Measurements from ENCODE around the gene PDZD8. TPM values are rescaled to one million over a fixed set of nuclear protein-coding genes. Genes with fewer than 3 reads are reported as not detected.

The PDZD8 gene
- total RNA-seq, 1 experiment from 2014 or later: 15.2 TPM

- no peak overlapping the region for H3K4me3 ChIP-seq (ENCODE audit: insufficient read depth, low read depth, low read length)
- no peaks in the 10 kb centered on the region for H3K36me3 ChIP-seq (replicated peaks; ENCODE audit: control insufficient read depth, insufficient read depth, low read length)
- no peak for DNase-seq
- H3K27me3 ChIP-seq (ENCODE audit: control insufficient read depth, insufficient read depth, low read length): no peaks in the 10 kb centered on the region
These were observed 8.5 kb downstream of the PDZD8 start for GRCh38 chr10:117366741-117367140.

GRCh38 chr10:117365612-117366011, 9.6 kb downstream of the PDZD8 start:
- H3K36me3 ChIP-seq (replicated peaks; ENCODE audit: control insufficient read depth, insufficient read depth, low read length): no peaks in the 10 kb centered on the region
- no peaks in the 10 kb centered on the region for H3K27me3 ChIP-seq (ENCODE audit: control insufficient read depth, insufficient read depth, low read length)
- H3K4me3 ChIP-seq (ENCODE audit: insufficient read depth, low read depth, low read length): no peak overlapping the region
- no peak for DNase-seq

- Histone ChIP-seq H3K4me3 (ENCODE audit: insufficient read depth, low read depth, low read length) (no peak overlapping the region), H3K27me3 (ENCODE audit: control insufficient read depth, insufficient read depth, low read length) (no peaks in the 10 kb centered on the region), H3K36me3 (replicated peaks; ENCODE audit: control insufficient read depth, insufficient read depth, low read length) (no peaks in the 10 kb centered on the region)
- DNase-seq: no peak
These were observed 10.9 kb downstream of the PDZD8 start for GRCh38 chr10:117364110-117364960.

GRCh38 chr10:117363028-117363427, 12.2 kb downstream of the PDZD8 start:
- Histone ChIP-seq H3K4me3 (ENCODE audit: insufficient read depth, low read depth, low read length) (no peak overlapping the region), H3K27me3 (ENCODE audit: control insufficient read depth, insufficient read depth, low read length) (no peaks in the 10 kb centered on the region), H3K36me3 (replicated peaks; ENCODE audit: control insufficient read depth, insufficient read depth, low read length) (no peaks in the 10 kb centered on the region)
- DNase-seq: no peak

GRCh38 chr10:117362313-117362712, 12.9 kb downstream of the PDZD8 start:
- Histone ChIP-seq H3K36me3 (replicated peaks; ENCODE audit: control insufficient read depth, insufficient read depth, low read length) (no peaks in the 10 kb centered on the region), H3K4me3 (ENCODE audit: insufficient read depth, low read depth, low read length) (no peak overlapping the region), H3K27me3 (ENCODE audit: control insufficient read depth, insufficient read depth, low read length) (no peaks in the 10 kb centered on the region)
- DNase-seq: no peak

GRCh38 chr10:117360994-117361667, 14.1 kb downstream of the PDZD8 start:
- DNase-seq: no peak
- no peaks in the 10 kb centered on the region for H3K27me3 ChIP-seq (ENCODE audit: control insufficient read depth, insufficient read depth, low read length)
- no peak overlapping the region for H3K4me3 ChIP-seq (ENCODE audit: insufficient read depth, low read depth, low read length)
- no peaks in the 10 kb centered on the region for H3K36me3 ChIP-seq (replicated peaks; ENCODE audit: control insufficient read depth, insufficient read depth, low read length)

- Histone ChIP-seq H3K4me3 (ENCODE audit: insufficient read depth, low read depth, low read length) (no peak overlapping the region), H3K36me3 (replicated peaks; ENCODE audit: control insufficient read depth, insufficient read depth, low read length) (no peaks in the 10 kb centered on the region), H3K27me3 (ENCODE audit: control insufficient read depth, insufficient read depth, low read length) (no peaks in the 10 kb centered on the region)
- no peak for DNase-seq
These were observed 15.2 kb downstream of the PDZD8 start for GRCh38 chr10:117360016-117360415.

GRCh38 chr10:117355072-117355471, 20.2 kb downstream of the PDZD8 start:
- no peaks in the 10 kb centered on the region for H3K36me3 ChIP-seq (replicated peaks; ENCODE audit: control insufficient read depth, insufficient read depth, low read length)
- DNase-seq: no peak
- H3K4me3 ChIP-seq (ENCODE audit: insufficient read depth, low read depth, low read length): no peak overlapping the region
- H3K27me3 ChIP-seq (ENCODE audit: control insufficient read depth, insufficient read depth, low read length): no peaks in the 10 kb centered on the region

GRCh38 chr10:117353684-117354083, 21.6 kb downstream of the PDZD8 start:
- H3K27me3 ChIP-seq (ENCODE audit: control insufficient read depth, insufficient read depth, low read length): no peaks in the 10 kb centered on the region
- no peak overlapping the region for H3K4me3 ChIP-seq (ENCODE audit: insufficient read depth, low read depth, low read length)
- no peak for DNase-seq
- H3K36me3 ChIP-seq (replicated peaks; ENCODE audit: control insufficient read depth, insufficient read depth, low read length): no peaks in the 10 kb centered on the region

GRCh38 chr10:117352724-117353123, 22.5 kb downstream of the PDZD8 start:
- no peak overlapping the region for H3K4me3 ChIP-seq (ENCODE audit: insufficient read depth, low read depth, low read length)
- no peaks in the 10 kb centered on the region for H3K36me3 ChIP-seq (replicated peaks; ENCODE audit: control insufficient read depth, insufficient read depth, low read length)
- no peak for DNase-seq
- H3K27me3 ChIP-seq (ENCODE audit: control insufficient read depth, insufficient read depth, low read length): no peaks in the 10 kb centered on the region

GRCh38 chr10:117351996-117352395, 23.2 kb downstream of the PDZD8 start:
- no peak for DNase-seq
- Histone ChIP-seq H3K4me3 (ENCODE audit: insufficient read depth, low read depth, low read length) (no peak overlapping the region), H3K36me3 (replicated peaks; ENCODE audit: control insufficient read depth, insufficient read depth, low read length) (no peaks in the 10 kb centered on the region), H3K27me3 (ENCODE audit: control insufficient read depth, insufficient read depth, low read length) (no peaks in the 10 kb centered on the region)

- no peak for DNase-seq
- Histone ChIP-seq H3K27me3 (ENCODE audit: control insufficient read depth, insufficient read depth, low read length) (no peaks in the 10 kb centered on the region), H3K36me3 (replicated peaks; ENCODE audit: control insufficient read depth, insufficient read depth, low read length) (no peaks in the 10 kb centered on the region), H3K4me3 (ENCODE audit: insufficient read depth, low read depth, low read length) (no peak overlapping the region)
These were observed 23.7 kb downstream of the PDZD8 start for GRCh38 chr10:117351558-117351957.

- no peaks in the 10 kb centered on the region for H3K27me3 ChIP-seq (ENCODE audit: control insufficient read depth, insufficient read depth, low read length)
- H3K36me3 ChIP-seq (replicated peaks; ENCODE audit: control insufficient read depth, insufficient read depth, low read length): no peaks in the 10 kb centered on the region
- H3K4me3 ChIP-seq (ENCODE audit: insufficient read depth, low read depth, low read length): no peak overlapping the region
- DNase-seq: no peak
These were observed 24.3 kb downstream of the PDZD8 start for GRCh38 chr10:117350909-117351308.

GRCh38 chr10:117348236-117348635, 27.0 kb downstream of the PDZD8 start:
- DNase-seq: no peak
- no peaks in the 10 kb centered on the region for H3K27me3 ChIP-seq (ENCODE audit: control insufficient read depth, insufficient read depth, low read length)
- no peaks in the 10 kb centered on the region for H3K36me3 ChIP-seq (replicated peaks; ENCODE audit: control insufficient read depth, insufficient read depth, low read length)
- H3K4me3 ChIP-seq (ENCODE audit: insufficient read depth, low read depth, low read length): no peak overlapping the region

- H3K27me3 ChIP-seq (ENCODE audit: control insufficient read depth, insufficient read depth, low read length): no peaks in the 10 kb centered on the region
- no peak overlapping the region for H3K4me3 ChIP-seq (ENCODE audit: insufficient read depth, low read depth, low read length)
- peak; percentile 47 for DNase-seq
- no peaks in the 10 kb centered on the region for H3K36me3 ChIP-seq (replicated peaks; ENCODE audit: control insufficient read depth, insufficient read depth, low read length)
These were observed 28.7 kb downstream of the PDZD8 start for GRCh38 chr10:117346574-117346973.

All from H7 (cell line).